IPS-NIHi7 (cell line): ENCODE data around the gene PTPMT1.
"Not testable (repeated sequence)": the region's sequence is repeated elsewhere in the genome, so short reads cannot be mapped to it uniquely, and the experiment has no call there.

Experiments used
- DNase-seq: peaks from one replicate; pipeline ENCODE4 v3.0.0; 2012; ENCODE audit warnings: mixed read lengths; ENCODE audit errors: extremely low spot score

The PTPMT1 gene

DNA sequence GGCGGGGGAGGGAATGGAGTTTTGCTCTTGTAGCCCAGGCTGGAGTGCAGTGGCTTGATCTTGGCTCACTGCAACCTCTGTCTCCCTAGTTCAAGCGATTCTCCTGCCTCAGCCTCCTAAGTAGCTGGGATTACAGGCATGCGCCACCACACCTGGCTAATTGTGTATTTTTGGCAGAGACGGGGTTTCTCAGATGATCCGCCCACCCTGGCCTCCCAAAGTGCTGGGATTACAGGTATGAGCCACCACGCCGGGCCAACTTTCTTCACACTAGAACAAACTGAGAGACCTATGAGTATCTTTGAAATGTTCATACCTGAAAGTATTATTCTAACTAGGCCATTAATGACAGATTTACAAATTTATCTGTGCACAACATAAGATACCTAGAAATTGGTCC, 19.1 kb upstream of the PTPMT1 start:
- not testable (repeated sequence) for DNase-seq

DNA sequence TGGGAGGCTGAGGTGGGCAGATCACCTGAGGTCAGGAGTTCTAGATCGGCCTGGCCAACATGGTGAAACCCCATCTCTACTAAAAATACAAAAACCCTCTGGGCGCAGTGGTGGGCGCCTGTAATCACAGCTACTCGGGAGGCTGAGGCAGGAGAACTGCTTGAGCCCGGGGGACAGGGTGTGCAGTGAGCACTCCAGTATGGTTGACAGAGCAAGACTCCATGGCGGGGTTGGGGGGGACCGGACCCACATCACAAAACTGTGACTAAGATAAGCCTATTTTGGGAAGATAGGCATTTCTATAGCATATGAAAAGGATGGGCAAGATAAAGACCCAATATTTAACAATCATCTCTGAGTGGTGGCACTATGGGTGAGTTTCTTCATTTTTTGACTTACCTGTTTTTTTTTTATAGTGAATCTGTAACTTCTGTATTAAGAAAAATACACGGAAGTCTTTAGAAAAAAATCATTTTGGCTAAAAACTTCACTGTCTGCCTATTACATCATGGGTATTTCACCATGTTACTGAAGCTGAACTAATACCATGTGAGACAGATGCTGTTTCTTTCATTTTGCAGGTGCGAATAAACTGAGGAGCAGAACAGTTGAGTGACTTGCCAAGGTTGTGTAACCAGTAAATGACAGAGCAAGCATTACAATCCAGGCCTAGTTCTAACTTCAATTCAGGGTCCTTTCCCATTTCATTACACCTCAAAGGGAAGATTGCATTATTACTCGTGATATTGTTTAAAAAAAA, 14.9 kb upstream of the PTPMT1 start:
- no peak for DNase-seq

DNA sequence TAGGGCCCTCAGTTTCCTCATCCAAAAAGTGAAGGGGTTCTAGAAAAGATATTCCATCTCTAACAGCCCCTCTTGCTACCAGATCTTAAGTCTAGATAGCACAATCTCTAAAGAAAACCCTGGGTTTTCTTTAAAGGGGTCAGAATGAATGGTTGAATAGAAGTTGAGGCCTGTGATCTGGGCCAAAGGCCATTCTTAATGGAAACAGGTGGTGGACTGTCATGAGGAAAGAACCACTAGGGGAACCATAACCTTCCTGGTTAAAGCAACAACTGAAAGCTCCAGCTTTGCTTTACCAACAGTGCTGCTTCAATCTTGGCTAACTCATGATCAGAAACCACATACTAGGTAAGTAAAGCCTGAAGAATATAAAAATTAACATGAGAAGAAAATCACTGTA, 14.3 kb upstream of the PTPMT1 start:
- DNase-seq, result peak; percentile 34

DNA sequence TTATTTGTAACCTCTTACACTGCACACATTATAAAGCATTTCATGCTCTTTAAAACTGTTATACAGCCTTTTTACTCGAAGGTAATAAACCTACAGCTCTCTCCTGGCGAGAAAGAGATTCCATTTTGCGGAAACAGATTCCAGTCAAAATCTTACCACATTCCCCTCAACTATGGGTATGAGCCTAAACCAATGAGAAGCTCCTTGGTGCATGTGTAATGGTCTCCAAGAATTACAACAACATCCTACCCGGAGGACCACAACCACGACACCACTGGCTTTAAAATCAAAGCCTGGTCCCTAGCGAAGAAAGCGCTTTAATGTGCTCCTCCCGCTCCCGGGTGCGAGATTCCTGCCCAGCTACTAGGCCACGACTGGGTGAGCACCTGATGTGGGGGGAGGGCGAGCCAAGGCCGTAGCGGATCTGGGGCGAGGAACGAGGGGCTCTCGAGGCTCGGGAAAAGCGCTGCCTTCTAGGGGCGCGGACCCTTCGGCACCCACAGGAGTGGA, 13.3 kb upstream of the PTPMT1 start:
- peak; percentile 30 for DNase-seq

DNA sequence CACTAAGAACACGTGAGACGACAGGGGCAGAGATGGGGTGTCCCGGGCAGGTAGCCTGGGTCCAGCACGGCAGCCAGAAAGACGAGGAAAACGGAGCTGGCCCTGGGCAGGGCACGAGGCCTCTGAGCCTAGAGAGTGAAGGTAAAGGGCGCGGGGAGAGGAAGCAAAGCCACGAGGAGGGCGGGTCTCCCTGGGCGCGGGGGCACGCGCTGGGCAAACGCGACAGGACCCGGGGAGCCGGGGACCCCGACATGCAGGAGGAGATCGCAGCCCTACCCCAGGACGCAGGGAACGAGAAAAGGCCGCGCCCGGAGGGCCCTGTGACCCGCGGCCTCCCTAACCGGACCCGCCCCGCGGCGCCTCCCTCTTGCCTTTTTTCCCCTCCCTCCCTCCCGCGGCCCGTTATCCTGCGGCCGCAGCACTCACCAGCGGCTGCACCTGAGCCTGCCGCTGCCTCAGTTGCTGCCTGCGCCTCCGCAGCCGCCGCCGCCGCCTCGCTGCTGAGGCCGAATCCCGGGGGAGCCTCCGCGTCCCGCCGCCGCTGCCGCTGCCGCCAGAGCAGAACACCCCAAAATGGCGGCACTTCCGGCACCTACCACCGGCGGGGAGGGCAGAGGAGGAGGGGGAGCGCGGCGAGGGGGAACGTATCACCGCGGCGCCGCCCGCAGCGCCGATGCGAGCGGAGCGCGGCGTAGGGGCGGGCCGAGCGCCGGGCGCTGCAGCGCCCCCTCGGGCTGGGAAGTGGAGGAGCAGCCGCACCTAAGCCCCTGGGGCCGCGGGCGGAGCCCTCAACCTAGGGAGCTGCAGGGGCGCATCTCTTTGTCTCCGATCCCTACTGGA, 12.6 kb upstream of the PTPMT1 start, which contains the start of gene CELF1:
TSS of gene CELF1 (minus strand) at position 567 of the 840 bp plus-strand sequence. CDS start 53,609 bp downstream, outside the sequence.
- peak; percentile 92 for DNase-seq

DNA sequence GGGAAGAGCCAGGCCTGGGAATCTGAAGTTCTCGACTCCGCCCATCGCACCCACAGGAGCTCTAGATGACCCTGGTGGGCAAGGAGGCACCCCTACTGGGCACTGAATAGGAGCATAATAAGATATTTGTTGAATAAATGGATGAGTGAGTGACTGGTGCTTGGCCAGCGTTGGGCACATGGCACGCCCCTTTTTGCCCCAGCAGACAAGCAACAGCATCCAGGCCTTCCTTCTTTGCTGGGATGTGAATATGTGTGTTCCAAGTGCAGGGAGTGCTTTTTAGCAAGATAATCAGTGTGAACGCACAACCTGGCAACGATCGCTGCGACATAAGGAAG, 12.0 kb upstream of the PTPMT1 start:
- peak; percentile 59 for DNase-seq

DNA sequence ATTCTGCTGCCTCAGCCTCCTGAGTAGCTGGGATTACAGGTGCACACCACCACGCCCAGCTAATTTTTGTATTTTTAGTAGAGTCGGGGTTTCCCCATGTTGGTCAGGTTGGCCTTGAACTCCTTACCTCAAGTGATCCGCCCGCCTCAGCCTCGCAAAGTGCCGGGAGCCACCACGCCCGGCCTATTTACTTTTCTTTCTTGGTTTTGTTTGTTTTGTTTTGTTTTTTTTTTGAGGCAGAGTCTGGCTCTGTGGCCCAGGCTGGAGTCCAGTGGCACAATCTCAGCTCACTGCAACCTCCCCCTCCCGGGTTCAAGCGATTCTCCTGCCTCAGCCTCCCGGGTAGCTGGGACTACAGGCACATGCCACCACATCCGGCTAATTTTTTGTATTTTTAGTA, 8.4 kb upstream of the PTPMT1 start:
- not testable (repeated sequence) for DNase-seq

DNA sequence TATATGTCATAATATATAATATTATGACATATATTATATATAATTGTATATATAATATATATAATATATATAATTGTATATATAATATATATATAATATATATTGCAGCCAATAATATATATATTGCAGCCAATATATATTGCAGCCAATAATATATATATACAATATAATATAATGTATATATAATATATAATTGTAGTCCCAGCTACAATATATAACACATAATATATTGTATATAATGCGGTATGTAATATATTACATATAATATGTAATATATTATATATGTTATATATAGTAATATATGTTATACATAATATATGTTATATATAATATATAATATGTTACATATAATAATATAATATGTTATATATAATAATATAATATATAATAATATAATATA, 6.7 kb upstream of the PTPMT1 start:
- no peak for DNase-seq

DNA sequence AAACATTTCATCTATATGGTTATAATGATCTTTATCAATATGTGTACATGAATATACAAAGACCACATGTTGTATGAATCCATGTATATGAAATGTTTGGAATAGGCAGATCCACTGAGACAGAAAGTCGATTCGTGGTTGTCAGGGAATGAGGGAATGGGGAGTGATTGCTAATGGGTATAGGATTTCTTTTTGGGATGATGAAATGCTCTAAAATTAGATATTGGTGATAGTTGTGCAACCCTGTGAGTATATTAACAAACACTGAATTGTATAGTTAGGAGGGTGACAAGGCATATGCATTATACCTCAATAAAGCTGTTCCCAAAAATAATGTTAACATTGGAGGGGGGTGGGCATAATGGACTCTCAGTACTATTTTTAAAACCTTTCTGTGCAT, 5.0 kb upstream of the PTPMT1 start:
- DNase-seq, result no peak

DNA sequence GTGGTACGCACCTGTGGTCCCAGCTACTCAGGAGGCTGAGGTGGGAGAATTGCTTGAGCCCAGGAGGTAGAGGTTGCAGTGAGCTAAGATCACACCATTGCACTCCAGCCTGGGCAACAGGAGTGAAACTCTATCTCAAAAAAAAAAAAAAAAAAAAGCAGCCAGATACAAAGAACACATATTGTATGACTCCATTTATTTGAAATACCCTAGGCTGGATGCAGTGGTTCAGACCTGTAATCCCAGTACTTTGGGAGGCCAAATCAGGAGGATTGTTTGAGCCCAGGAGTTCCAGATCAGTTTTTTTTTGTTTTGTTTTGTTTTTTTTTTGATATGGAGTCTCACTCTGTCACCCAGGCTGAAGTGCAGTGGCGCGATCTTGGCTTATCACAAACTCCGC, 3.0 kb upstream of the PTPMT1 start:
- DNase-seq, result not testable (repeated sequence)

DNA sequence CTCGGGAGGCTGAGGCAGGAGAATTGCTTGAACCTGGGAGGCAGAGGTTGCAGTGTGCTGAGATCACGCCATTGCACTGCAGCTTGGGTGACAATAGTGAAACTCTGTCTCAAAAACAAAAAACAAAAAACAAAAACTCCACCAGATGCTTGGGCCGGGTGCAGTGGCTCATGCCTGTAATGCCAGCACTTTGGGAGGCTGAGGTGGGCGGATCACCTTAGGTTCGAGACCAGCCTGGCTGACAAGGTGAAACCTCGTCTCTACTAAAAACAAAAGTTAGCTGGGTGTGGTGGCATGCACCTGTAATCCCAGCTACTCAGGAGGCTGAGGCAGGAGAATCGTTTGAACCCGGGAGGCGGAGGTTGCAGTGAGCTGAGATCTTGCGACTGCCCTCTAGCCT, 1.0 kb upstream of the PTPMT1 start:
- not testable (repeated sequence) for DNase-seq

DNA sequence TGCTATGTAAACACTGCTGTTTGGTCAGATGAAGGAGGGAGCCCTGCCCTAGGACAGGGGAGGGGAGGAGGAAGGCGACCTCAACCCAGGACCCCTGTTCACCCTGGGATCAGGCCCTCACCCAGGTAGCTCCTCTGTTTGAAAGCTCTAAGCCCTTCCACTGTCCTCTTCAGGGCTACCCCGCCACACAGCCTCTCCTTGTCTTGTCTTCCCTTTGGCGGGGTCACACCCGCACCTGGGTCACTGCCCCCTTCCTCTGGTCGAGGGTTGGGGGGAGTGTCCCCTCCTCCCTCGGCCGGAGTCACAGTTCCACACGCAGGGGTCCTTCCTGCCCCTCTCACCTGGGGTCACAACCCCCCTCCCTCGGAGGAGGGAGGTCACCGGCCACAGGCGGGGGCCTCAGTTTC, 463 bp upstream of the PTPMT1 start:
- DNase-seq, result no peak

DNA sequence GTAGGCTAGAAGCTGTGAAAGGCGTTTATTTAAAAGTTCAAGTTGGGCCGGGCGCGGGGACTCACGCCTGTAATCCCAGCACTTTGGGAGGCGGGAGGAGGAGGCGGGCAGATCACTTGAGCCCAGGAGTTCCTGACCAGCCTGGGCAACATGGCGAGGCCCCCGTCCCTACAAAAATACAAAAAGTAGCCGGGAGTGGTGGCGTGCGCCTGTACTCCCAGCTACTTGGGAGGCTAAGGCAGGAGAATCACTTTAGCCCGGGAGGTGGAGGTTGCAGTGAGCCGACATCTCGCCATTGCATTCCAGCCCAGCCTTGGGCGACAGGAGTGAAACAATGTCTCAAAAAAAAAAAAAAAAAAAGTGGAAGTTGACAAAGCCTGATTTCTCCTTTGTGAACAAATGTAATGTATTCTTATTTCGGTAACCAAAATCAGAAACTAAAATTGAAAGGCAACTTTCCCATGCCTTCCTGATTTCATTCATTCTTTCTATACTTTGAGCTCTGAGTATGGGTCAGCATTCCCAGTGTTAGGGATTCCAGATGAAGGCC, 825 bp downstream of the PTPMT1 start:
- no peak for DNase-seq

DNA sequence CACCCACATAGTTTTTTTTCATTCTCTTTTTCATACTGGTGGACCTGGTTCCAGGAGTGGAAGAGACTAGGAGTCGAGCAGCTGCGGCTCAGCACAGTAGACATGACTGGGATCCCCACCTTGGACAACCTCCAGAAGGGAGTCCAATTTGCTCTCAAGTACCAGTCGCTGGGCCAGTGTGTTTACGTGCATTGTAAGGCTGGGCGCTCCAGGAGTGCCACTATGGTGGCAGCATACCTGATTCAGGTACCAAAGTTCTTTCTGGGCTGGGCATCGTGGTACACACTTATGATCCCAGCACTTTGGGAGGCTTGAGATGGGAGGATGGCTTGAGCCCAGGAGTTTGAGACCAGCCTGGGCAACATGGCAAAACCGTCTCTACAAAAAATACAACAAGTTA, 4.2 kb downstream of the PTPMT1 start:
- no peak for DNase-seq

DNA sequence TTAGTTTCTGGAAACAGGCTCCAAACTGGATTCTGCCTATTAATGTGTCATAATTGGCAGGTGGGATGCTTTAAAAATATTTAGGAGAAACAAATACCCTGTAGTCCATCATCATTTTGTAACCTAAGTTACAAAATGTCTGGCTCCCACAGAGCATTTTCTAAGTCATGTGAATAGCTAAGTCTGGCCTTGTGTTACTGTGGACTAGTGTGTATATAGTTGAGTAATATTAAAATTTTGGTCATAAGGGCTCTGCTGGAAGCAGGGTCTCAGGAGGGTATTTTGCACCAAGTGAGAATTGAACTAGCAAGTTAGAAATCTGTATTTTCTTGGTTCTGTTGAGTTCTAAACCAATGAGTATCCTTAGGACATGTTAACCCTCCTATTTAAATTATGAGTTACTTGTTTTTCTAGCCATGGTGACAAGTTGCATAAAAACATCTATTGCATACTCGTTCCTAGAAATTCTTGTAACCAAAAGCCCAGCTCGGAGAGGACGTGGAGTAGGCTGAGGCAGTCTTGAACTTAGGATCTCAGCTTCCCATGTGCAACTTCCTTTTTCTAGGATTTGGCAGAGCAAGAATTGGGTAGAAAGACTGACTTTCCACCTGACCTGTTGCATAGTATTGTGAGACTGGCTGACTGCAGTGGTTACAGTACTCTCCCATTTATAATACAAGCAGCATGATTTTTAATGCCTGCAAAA, 5.4 kb downstream of the PTPMT1 start:
- DNase-seq, result no peak

DNA sequence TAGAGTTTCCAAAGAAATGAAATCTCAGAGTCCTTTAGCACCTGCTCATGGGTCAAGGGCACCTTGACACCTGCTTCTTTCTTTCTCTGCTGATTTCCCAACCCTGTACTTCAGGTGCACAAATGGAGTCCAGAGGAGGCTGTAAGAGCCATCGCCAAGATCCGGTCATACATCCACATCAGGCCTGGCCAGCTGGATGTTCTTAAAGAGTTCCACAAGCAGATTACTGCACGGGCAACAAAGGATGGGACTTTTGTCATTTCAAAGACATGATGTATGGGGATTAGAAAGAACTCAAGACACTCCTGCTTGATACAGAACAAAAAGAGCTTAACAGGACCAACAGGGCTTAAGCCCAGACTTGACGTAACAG, 5.9 kb downstream of the PTPMT1 start:
- no peak for DNase-seq

DNA sequence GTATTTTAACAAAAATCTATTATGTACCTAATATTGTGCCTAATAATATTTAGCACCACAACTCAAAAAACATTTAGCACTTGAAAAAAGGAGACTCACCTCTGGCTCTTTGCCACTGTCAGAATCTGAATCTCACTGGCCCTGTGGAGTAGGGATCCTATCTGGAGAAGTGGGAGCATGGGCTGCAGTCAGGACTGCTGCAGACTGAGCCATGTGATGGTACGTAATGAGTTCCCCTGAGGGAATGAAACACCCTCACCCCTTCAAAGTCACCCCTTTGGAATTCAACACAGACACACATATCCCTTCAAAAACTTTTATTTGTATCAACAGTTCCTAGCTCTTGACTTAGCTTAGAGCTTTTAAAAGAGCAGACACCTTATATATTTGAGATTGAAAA, 6.5 kb downstream of the PTPMT1 start:
- DNase-seq, result no peak

DNA sequence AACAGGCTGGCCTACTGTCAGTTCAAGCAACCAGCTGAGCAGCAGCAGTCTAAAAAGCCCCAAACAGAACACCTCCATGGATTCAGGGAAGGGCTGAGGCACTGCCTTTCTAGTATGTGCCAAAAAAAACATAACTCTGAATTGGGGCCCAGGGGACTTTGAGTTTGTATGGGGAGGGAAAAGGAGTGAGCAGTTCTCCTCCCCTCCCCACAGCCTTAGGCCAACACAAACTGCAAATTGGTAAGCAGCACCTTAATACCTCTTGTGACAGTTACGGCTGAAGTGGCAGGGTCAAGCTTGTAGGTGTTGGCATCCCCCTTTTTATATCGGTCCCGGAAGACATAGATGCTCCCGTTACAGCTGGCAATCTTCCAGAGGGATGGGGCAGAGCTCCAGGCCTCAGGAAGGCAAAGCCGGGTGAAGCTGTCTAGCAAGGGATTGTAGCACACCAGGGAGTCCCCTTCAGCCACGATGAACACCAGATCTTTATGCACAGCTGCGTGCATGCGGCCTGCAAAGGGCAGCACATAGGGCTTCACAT, 7.4 kb downstream of the PTPMT1 start:
- no peak for DNase-seq

DNA sequence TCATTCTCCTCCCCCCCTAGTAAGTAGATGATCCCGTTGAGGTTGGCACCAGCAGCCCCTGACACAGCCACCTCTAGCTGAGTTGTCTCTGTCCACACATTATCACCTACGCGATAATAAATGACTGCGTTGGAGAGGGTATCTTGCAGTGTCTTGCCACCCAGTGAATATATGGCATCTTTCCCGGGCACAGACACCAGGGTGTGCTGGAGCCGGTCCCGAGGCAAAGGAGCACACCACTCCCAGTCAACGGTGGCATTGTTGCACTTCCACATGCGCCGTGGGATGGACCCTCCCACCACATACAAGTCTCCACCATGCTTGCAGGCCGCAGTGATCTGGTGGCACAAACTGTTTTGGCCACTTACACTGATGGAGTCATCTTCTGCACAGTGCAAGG, 7.9 kb downstream of the PTPMT1 start:
- DNase-seq, result no peak

DNA sequence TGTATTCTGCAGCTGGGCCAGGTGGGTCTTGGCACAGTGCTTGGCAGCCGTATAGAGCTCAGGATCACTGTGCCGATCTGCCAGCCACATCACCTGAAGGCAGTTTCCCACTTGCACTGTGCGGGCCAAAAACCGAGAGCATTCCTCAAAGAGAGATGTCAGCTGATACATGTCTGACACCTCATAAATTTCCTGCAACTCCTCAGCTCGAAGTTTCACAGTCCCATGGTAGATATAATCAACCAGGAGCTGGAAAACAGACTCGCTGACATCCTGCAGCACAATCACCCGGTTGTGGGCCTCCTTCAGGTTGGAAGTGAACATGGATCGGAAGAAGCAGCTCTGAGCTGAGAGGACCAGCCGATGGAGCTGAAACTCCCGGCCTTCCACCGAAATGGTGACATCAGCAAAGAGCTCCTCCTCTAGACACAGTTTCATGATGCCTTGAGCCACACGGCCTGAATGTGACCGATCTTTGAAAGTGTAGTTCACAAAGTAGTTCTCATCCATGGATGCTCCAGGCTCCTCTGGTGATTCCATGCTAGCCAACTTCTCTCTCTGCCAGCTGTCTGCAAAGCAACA, 12.2 kb downstream of the PTPMT1 start:
- no peak for DNase-seq
